Measurements from ENCODE around the gene HOXA7.

DNA sequence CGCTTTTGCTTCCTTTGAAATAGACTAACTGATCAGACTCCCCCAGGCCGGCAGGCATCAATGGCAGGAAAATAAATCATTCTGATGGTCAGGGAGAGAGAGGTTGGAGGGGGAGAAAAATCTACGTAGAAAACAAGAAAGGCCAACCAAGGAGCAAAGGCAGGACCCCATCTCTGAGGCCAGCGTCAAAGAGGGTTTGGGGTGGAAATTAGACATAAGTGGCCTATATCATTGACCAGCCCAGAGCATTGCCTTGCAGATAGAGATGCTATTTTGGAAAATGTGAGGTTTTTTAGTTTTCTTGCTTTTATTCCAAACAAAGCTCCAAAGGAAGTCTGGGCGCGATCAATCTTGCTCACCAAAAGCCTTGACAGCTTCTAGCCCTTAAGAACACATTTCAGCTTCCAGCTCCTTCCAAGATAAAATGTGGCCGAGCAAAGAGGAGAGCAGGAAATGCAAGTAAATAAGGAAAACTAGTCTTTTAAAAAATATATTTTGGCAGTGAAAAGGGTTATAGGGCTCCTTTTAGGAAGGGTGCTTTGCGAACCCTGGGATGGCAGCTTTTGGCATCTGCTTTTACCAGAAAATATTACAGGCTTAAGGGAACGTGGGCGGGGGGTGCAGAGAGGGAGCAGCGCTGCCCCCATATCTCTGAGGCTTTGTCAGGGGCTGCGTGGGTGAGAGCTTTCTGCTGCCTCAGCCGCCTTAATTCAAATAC, 52.0 kb downstream of the HOXA7 start:
- TF ChIP-seq, protein P1, sequence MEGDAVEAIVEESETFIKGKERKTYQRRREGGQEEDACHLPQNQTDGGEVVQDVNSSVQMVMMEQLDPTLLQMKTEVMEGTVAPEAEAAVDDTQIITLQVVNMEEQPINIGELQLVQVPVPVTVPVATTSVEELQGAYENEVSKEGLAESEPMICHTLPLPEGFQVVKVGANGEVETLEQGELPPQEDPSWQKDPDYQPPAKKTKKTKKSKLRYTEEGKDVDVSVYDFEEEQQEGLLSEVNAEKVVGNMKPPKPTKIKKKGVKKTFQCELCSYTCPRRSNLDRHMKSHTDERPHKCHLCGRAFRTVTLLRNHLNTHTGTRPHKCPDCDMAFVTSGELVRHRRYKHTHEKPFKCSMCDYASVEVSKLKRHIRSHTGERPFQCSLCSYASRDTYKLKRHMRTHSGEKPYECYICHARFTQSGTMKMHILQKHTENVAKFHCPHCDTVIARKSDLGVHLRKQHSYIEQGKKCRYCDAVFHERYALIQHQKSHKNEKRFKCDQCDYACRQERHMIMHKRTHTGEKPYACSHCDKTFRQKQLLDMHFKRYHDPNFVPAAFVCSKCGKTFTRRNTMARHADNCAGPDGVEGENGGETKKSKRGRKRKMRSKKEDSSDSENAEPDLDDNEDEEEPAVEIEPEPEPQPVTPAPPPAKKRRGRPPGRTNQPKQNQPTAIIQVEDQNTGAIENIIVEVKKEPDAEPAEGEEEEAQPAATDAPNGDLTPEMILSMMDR (IDR thresholded peaks at IDR 0.05): no peak
- no peak for TF ChIP-seq POLR2A (IDR thresholded peaks at IDR 0.05)

All from ovary (tissue), 3 donors.